ENCODE results near the gene SLC2A2.

DNA sequence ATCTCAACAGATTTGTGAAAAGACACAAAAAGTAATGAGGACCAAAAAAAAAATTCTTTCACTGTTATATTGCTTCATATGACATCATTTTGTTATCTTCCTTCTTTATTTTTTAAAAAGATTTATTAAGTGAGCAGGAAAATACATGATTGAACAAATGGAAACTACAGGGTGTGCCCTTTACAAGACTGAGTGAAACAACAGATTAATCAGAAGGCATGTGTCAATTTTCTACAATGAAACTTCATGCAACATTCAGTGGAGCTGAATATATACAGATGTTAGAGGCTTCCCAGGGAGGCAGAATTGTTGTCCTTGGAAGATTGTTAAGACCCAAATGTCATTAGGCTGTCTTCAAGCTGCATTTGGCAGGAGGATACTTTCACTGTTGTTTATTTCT lies 28.4 kb upstream of the SLC2A2 start:
- TF ChIP-seq, protein P1, sequence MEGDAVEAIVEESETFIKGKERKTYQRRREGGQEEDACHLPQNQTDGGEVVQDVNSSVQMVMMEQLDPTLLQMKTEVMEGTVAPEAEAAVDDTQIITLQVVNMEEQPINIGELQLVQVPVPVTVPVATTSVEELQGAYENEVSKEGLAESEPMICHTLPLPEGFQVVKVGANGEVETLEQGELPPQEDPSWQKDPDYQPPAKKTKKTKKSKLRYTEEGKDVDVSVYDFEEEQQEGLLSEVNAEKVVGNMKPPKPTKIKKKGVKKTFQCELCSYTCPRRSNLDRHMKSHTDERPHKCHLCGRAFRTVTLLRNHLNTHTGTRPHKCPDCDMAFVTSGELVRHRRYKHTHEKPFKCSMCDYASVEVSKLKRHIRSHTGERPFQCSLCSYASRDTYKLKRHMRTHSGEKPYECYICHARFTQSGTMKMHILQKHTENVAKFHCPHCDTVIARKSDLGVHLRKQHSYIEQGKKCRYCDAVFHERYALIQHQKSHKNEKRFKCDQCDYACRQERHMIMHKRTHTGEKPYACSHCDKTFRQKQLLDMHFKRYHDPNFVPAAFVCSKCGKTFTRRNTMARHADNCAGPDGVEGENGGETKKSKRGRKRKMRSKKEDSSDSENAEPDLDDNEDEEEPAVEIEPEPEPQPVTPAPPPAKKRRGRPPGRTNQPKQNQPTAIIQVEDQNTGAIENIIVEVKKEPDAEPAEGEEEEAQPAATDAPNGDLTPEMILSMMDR (IDR thresholded peaks at IDR 0.05) = no peak
- TF ChIP-seq POLR2A (IDR thresholded peaks at IDR 0.05) = no peak
- TF ChIP-seq POLR2AphosphoS5 (IDR thresholded peaks at IDR 0.05) = no peak
